ENCODE data around the gene MRPL16. TPM values are rescaled to one million over a fixed set of nuclear protein-coding genes. Genes with fewer than 3 reads are reported as not detected.

The MRPL16 gene
- total and polyA plus RNA-seq, 7 donors, result 37.8 to 92.7 (median 53.7) TPM

DNA sequence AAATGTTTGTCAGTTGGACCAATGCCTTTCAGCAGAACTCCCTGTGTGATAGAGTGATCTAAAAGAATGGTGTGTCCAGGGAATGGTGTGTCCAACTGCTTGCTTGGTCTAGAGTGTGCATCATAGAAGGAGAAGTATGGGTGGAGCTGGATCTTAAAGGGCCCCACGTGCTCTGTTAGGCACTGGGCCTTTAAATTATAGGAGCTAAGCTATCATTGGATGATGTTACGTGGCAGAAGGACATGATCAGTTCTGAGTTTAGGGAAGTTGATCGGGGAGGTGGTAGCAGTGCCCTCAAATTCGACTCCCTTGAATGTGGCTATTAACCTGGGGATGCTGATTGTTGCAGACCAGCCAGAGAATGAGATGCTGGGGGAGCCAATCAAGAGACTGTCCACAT is 39.0 kb downstream of the MRPL16 start:
- WGBS, 3 donors, result 73 to 79% (median 78%) methylated on average over 4 of the region's 4 CpGs
- Histone ChIP-seq H3K36me3 (ENCODE audit: insufficient read depth in 1 of 2, low read depth in 1 of 2) (peaks cover 3 to 27% of the 10 kb centered on the region in 2 donors), H3K27me3 (ENCODE audit: insufficient read depth in 3 of 3, low read length in 2 of 3) (no peaks in the 10 kb centered on the region), H3K27ac (peak overlapping the region; percentile 55), H3K9me3 (no peaks in the 10 kb centered on the region), H3K4me1 (peaks cover 7% of the 10 kb centered on the region), H3K4me3 (no peak overlapping the region)
- DNase-seq, result no peak
- no peak for ATAC-seq
- intact Hi-C loops (cut with DNase I), result no loop called here
- TF ChIP-seq, protein P1, sequence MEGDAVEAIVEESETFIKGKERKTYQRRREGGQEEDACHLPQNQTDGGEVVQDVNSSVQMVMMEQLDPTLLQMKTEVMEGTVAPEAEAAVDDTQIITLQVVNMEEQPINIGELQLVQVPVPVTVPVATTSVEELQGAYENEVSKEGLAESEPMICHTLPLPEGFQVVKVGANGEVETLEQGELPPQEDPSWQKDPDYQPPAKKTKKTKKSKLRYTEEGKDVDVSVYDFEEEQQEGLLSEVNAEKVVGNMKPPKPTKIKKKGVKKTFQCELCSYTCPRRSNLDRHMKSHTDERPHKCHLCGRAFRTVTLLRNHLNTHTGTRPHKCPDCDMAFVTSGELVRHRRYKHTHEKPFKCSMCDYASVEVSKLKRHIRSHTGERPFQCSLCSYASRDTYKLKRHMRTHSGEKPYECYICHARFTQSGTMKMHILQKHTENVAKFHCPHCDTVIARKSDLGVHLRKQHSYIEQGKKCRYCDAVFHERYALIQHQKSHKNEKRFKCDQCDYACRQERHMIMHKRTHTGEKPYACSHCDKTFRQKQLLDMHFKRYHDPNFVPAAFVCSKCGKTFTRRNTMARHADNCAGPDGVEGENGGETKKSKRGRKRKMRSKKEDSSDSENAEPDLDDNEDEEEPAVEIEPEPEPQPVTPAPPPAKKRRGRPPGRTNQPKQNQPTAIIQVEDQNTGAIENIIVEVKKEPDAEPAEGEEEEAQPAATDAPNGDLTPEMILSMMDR (IDR thresholded peaks at IDR 0.05), result no peak

DNA sequence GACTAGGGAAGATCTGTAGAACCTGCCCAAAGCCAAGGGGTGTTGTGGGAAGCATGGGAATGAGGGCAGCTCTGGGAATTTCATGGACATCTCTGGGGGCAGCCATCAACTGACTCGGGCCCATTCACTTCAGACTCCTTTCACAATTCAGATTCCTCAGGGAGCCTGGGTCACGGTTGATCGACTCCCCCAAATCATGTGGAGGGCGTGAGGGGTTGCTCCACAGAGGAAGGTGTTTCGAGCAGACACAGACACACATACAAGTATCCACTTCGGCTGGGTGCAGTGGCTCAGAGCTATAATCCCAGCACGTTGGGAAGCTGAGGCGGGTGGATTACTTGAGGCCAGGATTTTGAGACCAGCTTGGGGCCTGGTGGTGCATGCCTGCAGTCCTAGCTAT is 39.7 kb downstream of the MRPL16 start:
- ATAC-seq (no peak), DNase-seq (no peak)
- TF ChIP-seq, protein P1 (IDR thresholded peaks at IDR 0.05), result no peak
- intact Hi-C loops (cut with DNase I), result no loop called here
- Histone ChIP-seq H3K9me3 (no peaks in the 10 kb centered on the region), H3K4me3 (no peak overlapping the region), H3K4me1 (no peaks in the 10 kb centered on the region), H3K36me3 (ENCODE audit: insufficient read depth in 1 of 2, low read depth in 1 of 2) (peaks cover 3 to 27% of the 10 kb centered on the region in 2 donors), H3K27ac (no peak overlapping the region), H3K27me3 (ENCODE audit: insufficient read depth in 3 of 3, low read length in 2 of 3) (no peaks in the 10 kb centered on the region)
- 83 to 86% (median 85%) methylated on average over 8 of the region's 8 CpGs for WGBS, 3 donors

DNA sequence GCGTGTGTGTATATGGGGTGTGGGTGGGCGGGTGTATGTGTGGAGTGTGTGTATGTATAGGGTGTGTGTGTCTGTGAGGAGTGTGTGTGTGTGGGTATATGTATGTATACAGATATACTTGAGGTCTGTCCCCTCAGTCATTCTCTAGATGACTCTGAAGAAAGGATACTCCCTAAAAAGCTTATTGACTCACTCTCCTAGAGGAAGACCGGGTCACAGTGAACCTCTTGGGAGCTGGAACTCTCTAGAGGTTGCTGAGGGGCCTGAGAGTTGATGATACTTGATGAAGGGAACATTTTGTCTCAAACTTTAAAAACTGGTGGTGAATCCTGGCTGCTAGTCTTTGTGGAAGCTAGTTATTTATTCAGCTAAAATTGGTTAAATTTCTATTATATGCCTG is 40.3 kb downstream of the MRPL16 start:
- no peak overlapping the region for H3K4me3 ChIP-seq
- H3K36me3 ChIP-seq (ENCODE audit: insufficient read depth in 1 of 2, low read depth in 1 of 2), result peaks cover 3 to 21% of the 10 kb centered on the region in 2 donors
- no peaks in the 10 kb centered on the region for H3K9me3 ChIP-seq
- no peaks in the 10 kb centered on the region for H3K27me3 ChIP-seq (ENCODE audit: insufficient read depth in 3 of 3, low read length in 2 of 3)
- intact Hi-C loops (cut with DNase I), result no loop called here
- H3K27ac ChIP-seq, result no peak overlapping the region
- TF ChIP-seq, protein P1 (IDR thresholded peaks at IDR 0.05), result no peak
- ATAC-seq, result peak in 1 of 4 donors; percentile 34
- peaks cover under 1% of the 10 kb centered on the region for H3K4me1 ChIP-seq
- no peak for DNase-seq
- WGBS, 3 donors, result 87 to 88% (median 87%) methylated on average over 3 of the region's 3 CpGs

DNA sequence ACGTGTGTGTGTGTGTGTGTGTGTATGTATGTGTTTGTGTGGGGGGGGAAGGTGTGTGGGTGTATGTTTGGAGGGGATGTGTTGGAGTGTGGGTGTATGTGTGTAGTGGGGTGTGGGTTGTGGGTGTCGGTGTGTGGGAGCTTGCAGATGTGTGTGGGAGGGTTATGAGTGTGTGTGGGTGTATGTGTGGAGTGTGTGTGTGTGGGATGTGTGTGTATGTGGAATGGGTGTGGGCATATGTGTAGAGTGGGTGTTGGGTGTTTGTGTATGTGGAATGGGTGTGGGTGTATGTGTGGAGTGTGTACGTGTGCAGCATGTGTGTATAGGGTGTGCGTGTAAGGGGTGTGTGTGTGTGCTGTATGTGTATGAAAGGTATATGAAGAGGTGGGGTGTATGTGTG is 40.8 kb downstream of the MRPL16 start:
- TF ChIP-seq, protein P1 (IDR thresholded peaks at IDR 0.05), result no peak
- intact Hi-C loops (cut with DNase I), result no loop called here
- WGBS, 3 donors, result 87 to 91% (median 89%) methylated on average over 4 of the region's 4 CpGs
- Histone ChIP-seq H3K27ac (no peak overlapping the region), H3K36me3 (ENCODE audit: insufficient read depth in 1 of 2, low read depth in 1 of 2) (peaks cover 3 to 17% of the 10 kb centered on the region in 2 donors), H3K4me3 (no peak overlapping the region), H3K9me3 (no peaks in the 10 kb centered on the region), H3K27me3 (ENCODE audit: insufficient read depth in 3 of 3, low read length in 2 of 3) (no peaks in the 10 kb centered on the region), H3K4me1 (peaks cover 5% of the 10 kb centered on the region)
- DNase-seq (no peak), ATAC-seq (no peak)

DNA sequence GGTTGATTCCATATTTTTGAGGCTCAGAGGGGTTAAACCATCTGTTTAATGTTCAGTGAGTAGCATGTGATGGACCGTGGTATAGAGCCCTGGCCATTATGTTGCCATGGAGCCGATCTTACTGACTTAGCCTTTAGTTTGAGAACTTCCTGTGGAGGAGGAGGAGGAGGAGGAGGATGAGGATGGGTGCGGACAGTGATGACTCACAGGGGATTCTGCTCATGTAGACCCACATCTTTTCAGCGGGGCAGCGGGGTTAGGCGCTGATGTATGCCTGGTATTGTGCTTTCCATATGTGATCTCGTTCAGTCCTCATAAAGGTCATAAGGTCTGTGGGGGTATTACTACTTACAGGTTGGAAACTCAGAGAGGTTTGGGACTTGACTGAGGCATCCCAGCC is 41.5 kb downstream of the MRPL16 start:
- intact Hi-C loops (cut with DNase I), result no loop called here
- H3K4me3 ChIP-seq, result no peak overlapping the region
- WGBS, 3 donors, result 76 to 79% (median 77%) methylated on average over 7 of the region's 7 CpGs
- H3K4me1 ChIP-seq, result peaks cover 5% of the 10 kb centered on the region
- H3K27me3 ChIP-seq (ENCODE audit: insufficient read depth in 3 of 3, low read length in 2 of 3), result no peaks in the 10 kb centered on the region
- peaks cover 3 to 9% of the 10 kb centered on the region in 2 donors for H3K36me3 ChIP-seq (ENCODE audit: insufficient read depth in 1 of 2, low read depth in 1 of 2)
- no peak overlapping the region for H3K27ac ChIP-seq
- DNase-seq (no peak), ATAC-seq (no peak)
- TF ChIP-seq, protein P1 (IDR thresholded peaks at IDR 0.05), result no peak
- no peaks in the 10 kb centered on the region for H3K9me3 ChIP-seq

Measured in psoas muscle (tissue), 8 donors.